Stimulated activated CD4-positive, alpha-beta T cell treated with anti-CD3 and anti-CD28 coated beads, Interleukin-1b, Interleukin-23, amount 100 ng/mL, for 24 hours (primary cell): ENCODE measurements around the gene BTD.

Source experiments
- DNase-seq, 4 experiments: peaks; one replicate each; pipeline ENCODE4 v3.0.0-alpha.2; 2020; ENCODE audit warnings: low read depth in 4 of 4, low spot score in 1 of 4

The BTD gene

DNA sequence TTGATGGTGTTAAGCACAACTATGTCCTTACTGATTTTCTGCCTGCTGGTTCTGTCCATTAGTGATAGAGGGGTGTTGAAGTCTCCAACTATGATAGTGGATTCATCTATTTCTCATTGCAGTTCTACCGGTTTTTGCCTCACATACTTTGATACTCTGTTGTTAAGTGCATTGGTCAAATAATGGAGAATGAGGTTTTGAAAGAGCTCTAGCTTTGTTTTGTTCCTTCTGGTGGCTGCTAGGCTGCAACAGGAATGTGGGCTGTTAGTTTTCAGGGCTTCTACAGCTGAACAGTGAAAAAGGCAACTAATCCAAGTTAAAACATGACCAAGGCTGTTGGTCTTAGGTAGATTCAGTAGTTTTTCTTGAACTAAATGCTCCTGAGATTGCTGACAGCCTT lies 62.6 kb downstream of the BTD start:
- no peak for DNase-seq

DNA sequence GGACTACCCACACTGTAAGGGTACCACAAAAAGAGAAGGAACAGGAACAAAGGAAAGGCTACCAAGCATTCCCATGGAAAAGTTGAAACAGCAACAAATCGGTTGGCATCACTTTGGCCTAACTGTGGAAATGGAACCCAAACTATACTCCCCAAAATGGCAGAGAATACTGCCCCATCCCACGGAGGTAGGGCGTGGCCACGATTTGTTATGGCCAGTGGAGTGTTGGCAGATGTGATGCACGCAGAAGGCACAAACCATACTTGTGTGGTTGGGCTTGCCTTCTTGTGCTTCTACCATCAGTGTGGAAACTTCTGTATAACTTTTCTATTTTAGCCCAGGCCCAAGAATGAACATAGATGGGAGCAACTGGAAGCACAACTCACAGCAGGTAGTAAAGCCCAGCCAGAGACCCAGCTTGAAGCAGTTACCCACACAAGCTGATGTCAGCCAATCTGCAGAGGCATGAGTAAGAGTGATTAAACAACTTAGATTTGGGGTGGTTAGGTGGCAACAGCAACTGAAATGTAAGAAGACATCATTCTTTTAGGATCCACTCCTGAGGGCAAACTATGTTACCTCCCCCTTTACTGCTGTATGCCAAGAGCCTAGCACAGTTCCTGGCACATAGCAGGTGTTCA lies 64.1 kb downstream of the BTD start:
- no peak for DNase-seq

DNA sequence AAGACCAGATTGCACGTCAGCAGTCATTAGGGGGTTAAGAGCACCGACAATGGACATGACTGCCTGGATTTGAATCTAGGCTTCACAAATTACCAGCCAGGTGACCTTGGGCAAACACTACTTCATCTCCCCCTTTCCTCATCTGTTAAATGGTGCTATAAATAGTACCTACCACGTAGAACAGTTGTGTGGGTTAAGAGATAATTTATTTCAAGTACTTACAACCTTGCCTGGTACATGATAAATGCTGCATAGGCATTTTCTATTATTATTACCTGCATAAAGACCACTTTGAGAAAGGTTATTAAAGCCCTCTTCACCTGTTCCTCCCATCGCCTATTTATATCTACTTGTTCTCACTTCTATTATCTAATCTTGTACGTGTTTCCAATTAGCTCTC lies 64.7 kb downstream of the BTD start:
- no peak for DNase-seq

DNA sequence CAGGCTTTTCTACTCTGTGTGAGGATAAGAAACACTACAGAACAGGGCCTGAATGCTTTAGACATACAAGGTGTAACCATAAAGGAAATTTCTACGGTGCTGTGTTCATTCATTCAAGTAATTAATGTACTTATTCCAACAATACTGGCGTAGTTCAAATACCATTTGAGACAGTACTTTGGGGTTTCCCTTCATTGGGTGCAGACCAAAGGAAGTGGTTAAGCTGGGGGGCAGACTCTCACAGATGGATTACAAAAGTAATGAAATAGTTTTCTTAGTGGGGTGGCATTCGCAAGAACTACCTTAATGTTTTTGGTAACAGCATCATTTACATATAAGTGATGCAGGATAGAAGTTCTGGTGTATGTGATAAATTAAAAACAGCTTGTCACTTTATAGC lies 65.9 kb downstream of the BTD start:
- no peak for DNase-seq

DNA sequence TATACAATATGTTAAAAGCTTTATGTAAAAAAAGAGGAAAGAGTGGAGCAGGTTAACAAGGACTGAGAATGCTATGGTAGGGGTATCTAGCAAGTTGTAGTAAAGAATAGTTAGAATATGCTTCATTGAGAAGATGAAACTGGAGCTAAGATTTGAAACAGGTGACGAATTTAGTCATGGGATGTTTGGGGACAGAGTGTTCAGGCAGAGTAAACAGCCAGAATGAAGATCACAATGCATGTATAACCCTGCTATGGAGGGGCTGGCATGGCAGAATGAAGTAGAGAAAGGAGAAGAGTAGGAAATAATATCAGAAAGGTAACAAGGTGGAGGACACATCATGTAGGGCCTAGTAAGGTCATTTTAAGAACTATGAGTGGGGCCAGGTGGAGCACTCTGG lies 72.0 kb downstream of the BTD start:
- DNase-seq: no peak

DNA sequence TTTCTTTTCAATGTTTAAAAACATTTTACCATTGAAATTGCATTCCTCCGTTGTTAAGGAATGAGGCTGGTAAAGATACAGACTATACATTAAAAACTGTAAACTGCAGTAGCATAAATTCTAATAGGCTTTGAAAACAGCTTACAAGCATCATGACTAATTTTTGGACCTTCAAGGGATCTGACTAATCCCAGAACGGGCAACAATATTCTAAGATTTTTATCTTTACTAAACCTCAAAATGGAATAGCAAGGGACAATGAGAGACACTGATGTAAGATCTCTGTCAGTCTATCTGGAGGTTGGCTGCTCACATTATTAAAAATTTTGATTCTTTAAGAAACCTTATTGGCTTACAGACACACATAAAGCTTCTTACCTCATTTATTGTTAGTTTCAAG lies 74.7 kb downstream of the BTD start:
- no peak for DNase-seq

DNA sequence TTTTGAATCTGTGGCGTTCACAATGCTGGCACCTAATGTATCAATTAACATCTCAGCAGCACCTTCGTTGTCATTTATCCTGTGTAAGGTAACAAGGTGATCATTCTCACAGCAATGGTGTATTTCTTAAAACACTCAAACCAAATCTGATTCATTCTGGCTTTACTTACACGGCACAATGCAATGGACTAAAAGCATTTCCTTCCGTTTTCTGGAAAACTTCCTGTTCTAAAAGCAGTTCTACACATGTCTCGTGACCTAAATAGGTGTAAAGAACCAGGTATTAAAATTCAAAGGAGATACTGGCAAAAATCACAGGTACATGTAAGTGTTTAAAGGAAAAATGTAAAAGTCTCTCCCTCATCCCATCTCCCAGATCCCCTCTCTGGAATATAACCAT lies 77.8 kb downstream of the BTD start:
- DNase-seq: no peak

DNA sequence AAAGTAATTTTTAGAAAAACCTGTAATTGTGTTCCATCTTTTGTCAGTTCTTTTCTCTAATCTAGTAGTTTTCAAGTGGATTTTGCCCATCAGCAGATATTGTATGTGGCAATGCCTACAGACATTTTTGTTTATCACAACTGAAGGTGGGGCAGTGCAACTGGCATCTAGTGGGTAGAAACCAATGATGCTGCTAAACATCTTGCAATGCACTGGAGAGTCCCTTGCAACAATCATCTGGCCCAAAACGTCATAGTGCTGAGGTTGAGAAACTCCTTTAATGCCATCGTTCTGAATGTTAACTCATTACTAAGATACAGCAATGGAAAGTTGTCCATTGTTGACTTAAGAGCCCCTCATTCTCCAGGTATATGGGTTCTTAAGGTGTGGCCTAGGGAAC lies 80.1 kb downstream of the BTD start:
- no peak for DNase-seq

DNA sequence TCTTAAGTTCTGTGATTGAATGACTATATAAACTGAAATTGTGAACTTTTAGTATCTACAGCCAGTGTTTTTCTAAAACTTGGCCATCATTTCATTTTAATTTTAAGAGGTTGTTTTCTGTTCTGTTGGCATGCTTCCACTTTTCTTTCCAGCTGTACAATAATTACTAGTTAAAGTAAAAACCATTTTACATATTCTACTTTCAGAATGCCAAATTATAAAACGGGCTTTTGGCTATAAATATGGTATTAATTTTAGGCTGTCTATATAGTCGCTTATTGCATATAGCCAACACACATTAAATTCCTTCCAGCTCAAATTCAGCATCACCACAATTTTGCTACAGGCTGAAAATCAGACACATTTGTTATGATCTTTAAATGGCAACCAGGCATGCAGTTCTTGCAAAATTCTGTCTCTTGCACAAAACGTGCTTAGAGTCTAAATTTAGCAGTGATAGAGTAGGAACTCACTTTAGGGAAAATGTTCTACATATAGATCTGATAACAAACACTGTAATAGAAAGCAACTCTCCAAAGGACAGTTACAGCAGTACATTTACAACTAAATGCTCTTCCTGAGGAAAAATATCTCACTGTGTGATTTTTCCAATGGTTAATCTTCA lies 81.1 kb downstream of the BTD start:
- no peak for DNase-seq

DNA sequence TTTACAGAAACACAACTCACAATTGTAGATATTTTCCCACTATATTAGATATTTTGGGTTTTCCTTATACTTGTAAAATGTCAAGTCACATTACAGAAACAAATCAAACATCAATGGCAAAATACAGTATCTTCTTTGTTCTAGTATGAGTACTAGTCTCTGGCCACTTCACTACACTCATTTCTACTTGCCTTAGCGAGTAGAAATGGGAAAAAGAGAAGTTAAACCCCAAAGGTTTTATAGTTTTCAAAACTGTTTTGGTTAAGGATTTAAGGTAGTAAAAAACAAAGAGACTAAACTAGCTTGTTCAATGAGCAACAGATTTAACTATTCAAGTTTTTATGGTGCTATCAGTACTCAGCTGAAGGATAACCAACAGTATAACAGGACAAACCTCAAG lies 81.7 kb downstream of the BTD start:
- DNase-seq: no peak

DNA sequence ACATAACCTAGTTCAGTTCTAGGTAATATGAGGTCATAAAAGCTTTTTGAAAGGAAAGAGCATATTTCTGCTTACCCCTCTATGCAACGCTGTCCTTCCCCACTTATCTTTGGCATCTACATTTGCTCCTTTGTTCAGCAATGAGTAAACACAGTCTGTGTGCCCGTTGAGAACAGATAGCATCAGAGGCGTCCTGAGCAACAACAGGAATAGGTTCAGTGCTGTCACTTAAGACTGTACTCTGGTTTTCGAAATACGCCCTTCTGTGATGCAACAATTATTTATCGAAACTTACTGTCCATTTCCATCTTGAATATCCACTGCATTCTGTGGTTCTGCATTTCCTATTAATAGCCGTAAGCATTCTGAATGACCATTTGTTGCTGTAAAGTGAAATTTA lies 84.4 kb downstream of the BTD start:
- no peak for DNase-seq

DNA sequence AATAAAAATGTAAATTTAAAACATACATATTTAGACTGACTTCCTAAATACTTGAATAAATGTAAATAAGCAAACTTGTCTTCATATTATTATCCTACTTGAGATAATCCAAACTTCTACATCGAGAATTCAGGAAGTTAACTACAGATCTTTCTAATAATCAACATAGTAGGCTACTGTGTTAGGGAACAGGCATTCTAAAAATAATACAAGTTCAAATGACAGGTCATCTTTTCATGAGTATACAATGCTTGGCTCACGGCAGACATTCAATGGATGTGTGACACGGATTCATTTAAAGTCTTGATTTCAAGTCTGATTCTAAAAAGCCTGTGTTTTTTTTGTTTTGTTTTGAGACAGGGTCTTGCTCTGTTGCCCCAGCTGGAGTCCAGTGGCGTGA lies 88.7 kb downstream of the BTD start:
- no peak for DNase-seq

DNA sequence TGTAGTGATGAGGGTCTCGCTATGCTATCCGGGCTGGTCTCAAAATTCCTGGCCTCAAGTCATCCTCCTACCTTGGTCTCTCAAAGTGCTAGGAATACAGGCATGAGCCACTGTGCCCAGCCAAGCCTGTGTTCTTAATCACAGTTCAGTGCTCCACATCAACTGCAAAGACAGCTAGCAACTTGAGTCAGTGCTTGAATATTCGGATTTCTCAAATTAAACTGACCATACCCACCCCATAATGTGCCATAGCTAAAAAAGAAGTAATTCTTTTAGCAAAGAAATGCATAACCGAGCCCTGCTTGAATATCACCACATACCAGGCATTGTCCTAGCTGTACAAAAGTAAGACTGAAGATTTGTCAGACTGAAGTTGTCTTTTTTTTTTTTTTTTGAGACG lies 89.2 kb downstream of the BTD start:
- DNase-seq: no peak

DNA sequence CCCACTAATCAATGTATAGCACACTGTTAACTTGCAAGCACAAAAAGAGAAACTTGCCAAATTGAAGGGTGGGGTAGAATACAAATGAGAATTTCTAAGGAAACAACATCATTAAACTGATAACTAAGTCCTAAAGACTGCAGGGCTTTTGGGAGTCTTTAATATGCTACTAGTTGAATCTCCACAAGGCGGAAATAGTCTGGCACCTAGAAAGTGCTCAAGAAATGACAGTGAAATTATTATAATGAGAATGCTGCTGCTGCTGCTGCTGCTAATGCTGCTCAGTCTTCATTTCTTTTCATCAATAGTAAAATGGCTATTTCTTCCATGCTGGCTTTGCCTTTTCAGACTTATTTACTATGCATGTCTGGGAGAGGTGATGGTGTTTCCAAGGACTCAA lies 91.8 kb downstream of the BTD start:
- DNase-seq: no peak

DNA sequence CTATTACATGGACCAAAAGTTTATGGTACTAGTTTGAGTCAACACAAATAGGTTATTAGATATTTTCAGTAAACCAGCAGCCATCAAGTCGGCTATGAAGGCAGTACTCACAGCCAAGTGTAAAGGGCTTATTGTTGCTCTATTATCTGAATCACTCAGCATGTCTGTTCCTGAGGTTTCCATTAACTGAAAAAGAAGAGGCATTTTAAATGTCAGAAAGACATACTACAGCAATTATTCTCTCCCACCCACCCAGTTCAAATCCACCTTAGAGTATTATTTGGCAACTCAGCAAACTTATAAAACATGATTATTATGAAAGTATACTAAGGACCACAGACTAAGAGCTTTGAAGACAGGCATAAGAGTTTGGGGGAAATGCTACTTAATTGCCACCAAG lies 93.1 kb downstream of the BTD start:
- DNase-seq: no peak
